Measurements from ENCODE around the gene FAM83G.
A peak's percentile ranks its signal among the peaks of the same experiment; 100 is the strongest.

Gene FAM83G

DNA sequence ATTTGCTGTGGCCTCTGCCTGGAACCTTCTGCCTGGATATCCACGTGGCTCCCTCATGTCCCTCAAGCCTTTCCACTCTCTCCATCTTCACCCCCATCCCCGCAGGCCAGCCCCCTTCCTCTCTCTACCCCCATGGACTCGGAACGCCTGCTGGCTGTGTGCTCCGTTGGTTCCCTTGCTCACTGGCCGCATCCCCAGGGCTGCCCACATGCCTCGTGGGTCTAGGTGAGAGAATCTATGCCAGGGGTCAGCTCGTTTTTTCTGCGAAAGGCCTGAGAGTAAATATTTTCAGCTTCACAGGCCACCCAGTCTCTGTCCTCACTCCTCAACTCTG, 40.6 kb downstream of the FAM83G start:
- TF ChIP-seq CTCF (IDR thresholded peaks at IDR 0.05; ENCODE audit: low read depth, low read length, missing control alignments), result no peak
- no peak overlapping the region for H3K4me3 ChIP-seq (ENCODE audit: low read depth, low read length)
- in situ Hi-C loops (cut with HindIII; ENCODE audit: low sequenced_read_pairs), result no loop called here
- no peak for DNase-seq (ENCODE audit: low read depth)

GRCh38 chr17:18963126-18964017, 41.2 kb downstream of the FAM83G start:
- in situ Hi-C loops (cut with HindIII; ENCODE audit: low sequenced_read_pairs), result no loop called here
- no peak for TF ChIP-seq CTCF (IDR thresholded peaks at IDR 0.05; ENCODE audit: low read depth, low read length, missing control alignments)
- no peak for DNase-seq (ENCODE audit: low read depth)
- no peak overlapping the region for H3K4me3 ChIP-seq (ENCODE audit: low read depth, low read length)

DNA sequence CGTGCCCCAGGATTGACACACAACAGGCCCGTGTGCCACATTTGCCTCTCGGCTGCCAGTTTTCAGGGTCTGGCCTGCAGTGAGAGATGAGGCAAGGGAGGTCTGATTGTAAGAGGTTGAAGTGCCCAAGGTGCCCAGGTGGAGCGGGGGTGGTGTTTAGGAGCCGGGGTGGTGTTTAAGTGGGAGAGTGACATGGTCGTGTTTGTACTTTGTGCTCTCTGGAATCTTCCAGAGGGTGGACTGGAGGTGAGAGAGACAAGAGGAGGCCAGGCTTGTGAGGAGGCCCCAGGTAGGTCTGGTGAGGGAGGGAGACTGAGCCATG, 42.1 kb downstream of the FAM83G start:
- H3K4me3 ChIP-seq (ENCODE audit: low read depth, low read length), result no peak overlapping the region
- in situ Hi-C loops (cut with HindIII; ENCODE audit: low sequenced_read_pairs), result no loop called here
- no peak for TF ChIP-seq CTCF (IDR thresholded peaks at IDR 0.05; ENCODE audit: low read depth, low read length, missing control alignments)
- DNase-seq (ENCODE audit: low read depth), result no peak

- H3K4me3 ChIP-seq (ENCODE audit: low read depth, low read length), result no peak overlapping the region
- no peak for TF ChIP-seq CTCF (IDR thresholded peaks at IDR 0.05; ENCODE audit: low read depth, low read length, missing control alignments)
- DNase-seq (ENCODE audit: low read depth), result no peak
- in situ Hi-C loops (cut with HindIII; ENCODE audit: low sequenced_read_pairs), result no loop called here
Observed at GRCh38 chr17:18961634-18962493, 42.7 kb downstream of the FAM83G start.

DNA sequence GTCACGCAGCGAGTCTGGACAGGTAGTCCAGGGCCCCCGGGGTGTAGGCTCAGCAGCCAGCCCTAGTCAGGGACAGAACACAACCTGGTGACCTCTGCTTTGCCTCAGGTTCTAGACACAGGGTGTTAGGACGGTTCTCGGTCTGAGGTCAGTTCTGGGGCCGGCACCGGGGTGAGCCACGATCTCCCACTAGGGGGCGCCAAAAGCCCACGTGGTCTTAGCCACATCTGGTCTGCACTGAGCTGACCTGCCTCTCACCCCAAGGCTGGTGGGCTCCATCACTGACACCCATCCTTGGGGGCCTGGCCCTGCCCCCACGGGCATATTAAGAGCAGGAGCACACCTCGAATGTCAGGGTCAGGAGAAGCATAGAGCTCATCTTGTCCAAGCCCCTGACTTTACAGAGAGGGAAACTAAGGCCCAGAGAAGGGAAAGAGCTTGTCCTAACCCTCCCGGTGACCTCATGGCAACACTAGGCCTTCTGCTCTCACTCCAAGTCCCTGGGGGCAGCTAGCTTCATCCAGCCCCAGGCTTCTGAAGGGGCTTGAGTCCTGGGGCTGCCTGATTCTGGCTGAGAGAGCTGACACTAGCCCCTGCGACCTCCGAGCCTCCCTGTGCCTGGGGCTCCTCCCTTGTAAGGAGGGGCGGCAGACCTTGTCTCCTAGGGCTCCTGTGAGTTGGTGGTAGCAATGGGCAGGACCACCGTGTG, 43.6 kb downstream of the FAM83G start:
- in situ Hi-C loops (cut with HindIII; ENCODE audit: low sequenced_read_pairs), result no loop called here
- H3K4me3 ChIP-seq (ENCODE audit: low read depth, low read length), result no peak overlapping the region
- peak; percentile 94 for TF ChIP-seq CTCF (IDR thresholded peaks at IDR 0.05; ENCODE audit: low read depth, low read length, missing control alignments)
- DNase-seq (ENCODE audit: low read depth), result peak; percentile 16

DNA sequence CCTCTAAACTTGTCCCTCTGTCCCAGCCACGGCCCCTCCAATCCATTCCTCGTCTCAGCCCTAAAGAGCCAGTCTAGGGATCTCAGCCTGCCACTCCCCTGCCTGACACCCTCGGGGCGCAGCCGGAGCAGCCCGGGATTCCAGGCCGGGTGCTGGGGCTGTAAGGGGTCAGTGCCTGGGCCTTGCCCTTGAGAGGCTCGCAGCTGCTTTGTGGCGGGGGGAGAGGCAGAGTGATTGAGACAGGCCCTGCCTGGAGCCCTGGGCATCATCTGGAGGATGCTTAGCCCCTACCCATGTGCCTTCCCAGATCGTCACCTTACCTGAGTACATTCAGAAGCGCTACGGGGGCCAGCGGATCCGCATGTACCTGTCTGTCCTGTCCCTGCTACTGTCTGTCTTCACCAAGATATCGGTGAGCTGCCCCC, 44.3 kb downstream of the FAM83G start:
- DNase-seq (ENCODE audit: low read depth), result no peak
- H3K4me3 ChIP-seq (ENCODE audit: low read depth, low read length), result no peak overlapping the region
- no peak for TF ChIP-seq CTCF (IDR thresholded peaks at IDR 0.05; ENCODE audit: low read depth, low read length, missing control alignments)
- in situ Hi-C loops (cut with HindIII; ENCODE audit: low sequenced_read_pairs), result no loop called here
